ENCODE measurements around the gene MTMR1. TPM values are rescaled to one million over a fixed set of nuclear protein-coding genes. Genes with fewer than 3 reads are reported as not detected.

Gene MTMR1
- total RNA-seq, 1 donor, result 30.2 TPM

DNA sequence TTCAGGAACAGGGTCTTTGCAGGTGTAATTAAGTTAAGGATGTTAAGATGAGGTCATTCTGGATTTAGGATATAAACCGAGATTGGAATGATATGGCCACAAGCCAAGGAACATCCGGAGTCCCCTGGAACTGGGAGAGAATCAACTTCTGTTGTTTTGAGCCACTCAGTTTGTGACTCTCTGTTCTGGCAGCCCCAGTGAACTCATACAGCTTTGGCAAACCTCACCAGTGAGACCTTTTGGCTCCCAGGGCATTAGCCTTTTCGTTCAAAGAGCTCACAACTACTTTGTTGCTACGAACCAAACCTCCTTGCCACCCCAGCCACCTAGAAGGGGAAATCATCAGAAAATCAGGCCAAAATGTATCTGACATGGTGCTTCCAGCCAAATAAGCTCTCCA lies 80.4 kb downstream of the MTMR1 start:
- TF ChIP-seq, protein P1, sequence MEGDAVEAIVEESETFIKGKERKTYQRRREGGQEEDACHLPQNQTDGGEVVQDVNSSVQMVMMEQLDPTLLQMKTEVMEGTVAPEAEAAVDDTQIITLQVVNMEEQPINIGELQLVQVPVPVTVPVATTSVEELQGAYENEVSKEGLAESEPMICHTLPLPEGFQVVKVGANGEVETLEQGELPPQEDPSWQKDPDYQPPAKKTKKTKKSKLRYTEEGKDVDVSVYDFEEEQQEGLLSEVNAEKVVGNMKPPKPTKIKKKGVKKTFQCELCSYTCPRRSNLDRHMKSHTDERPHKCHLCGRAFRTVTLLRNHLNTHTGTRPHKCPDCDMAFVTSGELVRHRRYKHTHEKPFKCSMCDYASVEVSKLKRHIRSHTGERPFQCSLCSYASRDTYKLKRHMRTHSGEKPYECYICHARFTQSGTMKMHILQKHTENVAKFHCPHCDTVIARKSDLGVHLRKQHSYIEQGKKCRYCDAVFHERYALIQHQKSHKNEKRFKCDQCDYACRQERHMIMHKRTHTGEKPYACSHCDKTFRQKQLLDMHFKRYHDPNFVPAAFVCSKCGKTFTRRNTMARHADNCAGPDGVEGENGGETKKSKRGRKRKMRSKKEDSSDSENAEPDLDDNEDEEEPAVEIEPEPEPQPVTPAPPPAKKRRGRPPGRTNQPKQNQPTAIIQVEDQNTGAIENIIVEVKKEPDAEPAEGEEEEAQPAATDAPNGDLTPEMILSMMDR (IDR thresholded peaks at IDR 0.05; ENCODE audit: insufficient read depth, low read depth, low read length), result no peak

DNA sequence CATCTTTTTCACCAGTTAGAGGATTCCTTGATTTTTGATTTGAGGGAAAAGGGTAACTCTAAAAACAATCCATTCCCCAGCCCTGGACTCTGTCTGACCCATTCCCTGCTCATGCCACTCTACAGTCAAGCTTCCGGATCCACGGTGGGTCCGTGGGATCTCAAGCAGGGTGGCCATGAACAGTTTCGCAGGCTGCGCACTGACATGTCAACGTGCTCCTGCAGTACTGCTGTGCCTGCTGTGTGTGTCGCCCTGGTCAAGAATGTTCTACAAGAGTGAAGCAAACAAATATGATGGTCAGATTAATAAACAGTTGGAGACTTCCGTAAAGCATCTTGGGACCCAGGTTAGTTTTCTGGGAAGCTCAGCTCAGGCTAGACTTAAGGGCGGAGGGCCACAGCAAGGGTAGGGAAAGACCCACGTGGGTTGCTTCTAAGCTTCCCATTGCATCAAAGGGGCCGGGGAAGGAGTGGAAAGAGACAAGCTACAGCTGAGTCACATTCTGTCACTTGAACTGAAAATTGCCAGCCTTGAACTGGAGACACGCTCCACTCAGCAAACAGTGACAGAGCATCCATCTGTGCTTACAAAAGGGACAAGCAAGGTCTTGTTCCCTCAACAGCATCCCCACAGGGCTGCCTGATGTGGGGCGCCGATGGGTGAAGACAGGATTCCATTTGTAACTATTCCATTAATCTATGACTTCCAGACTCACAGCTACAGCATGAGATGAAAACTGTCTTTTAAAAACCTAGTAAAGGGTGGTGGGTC lies 81.8 kb downstream of the MTMR1 start:
- DNase-seq (ENCODE audit: low read depth), result no peak
- TF ChIP-seq, protein P1 (IDR thresholded peaks at IDR 0.05; ENCODE audit: insufficient read depth, low read depth, low read length), result no peak
- no peak overlapping the region for H3K4me3 ChIP-seq (ENCODE audit: low read depth, low read length)

More for the DNA sequence above, 80.4 kb downstream of the MTMR1 start:
- H3K4me3 ChIP-seq (ENCODE audit: low read depth, low read length), result no peak overlapping the region
- no peak for DNase-seq (ENCODE audit: low read depth)

DNA sequence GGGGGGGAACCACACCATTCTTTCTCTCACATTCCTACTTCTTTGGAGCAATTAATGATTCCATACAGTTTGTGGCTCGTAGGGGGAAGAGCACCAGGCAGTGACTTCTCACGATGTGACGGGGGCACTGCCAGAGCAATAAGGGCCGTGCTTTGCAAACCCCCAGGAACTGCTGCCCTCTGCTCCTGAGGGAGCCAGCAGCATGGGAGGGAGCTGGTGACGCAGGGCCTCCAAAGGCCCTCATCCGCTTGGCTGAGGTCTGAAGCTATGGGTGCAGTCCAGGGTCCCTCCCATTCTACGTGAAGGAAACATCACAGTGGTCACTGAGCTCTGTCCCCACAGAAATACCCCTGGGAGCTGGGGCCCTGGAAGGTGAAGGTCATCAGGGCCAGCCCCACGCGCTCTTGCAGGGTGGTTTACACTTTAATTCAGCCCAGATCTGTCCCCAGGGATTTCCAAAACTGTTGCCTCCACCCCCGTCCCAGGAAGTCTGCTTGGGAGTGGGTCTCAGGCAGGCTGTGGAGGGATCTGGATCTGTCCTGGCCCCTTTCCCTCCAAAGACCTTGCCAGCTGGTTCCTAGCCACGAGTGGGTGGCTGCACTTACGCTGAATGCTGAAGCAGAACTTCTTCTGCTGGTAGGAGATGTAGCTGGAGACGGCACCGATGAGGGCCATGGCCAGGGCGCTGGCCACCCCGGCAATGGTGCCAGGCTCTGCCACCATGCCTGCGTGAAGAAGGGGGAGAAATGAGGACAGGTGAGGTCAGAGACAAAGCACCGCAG lies 82.6 kb downstream of the MTMR1 start:
- H3K4me3 ChIP-seq (ENCODE audit: low read depth, low read length), result no peak overlapping the region
- TF ChIP-seq, protein P1 (IDR thresholded peaks at IDR 0.05; ENCODE audit: insufficient read depth, low read depth, low read length), result no peak
- no peak for DNase-seq (ENCODE audit: low read depth)

GRCh38 chrX:150777328-150777992 lies 84.3 kb downstream of the MTMR1 start:
- TF ChIP-seq, protein P1 (IDR thresholded peaks at IDR 0.05; ENCODE audit: insufficient read depth, low read depth, low read length), result no peak
- no peak for DNase-seq (ENCODE audit: low read depth)
- H3K4me3 ChIP-seq (ENCODE audit: low read depth, low read length), result no peak overlapping the region

DNA sequence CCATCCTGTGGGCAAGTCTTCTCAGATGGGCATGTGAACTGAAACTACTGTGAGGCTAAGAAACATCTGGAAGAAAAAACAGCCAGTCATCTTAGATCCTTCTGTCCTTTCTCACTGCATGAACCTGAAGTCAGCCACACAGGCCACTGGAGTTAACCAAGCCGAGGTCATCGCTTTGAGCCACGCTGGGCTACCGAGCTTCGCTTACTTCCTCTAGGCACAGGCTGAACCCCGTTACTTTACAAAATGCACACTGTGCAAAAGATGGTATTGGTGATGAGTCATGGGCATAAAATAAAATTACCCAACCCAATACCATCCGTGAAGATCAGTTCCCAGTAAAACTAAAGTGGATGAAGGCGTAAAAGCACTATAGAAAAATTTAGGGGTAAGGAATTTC lies 86.2 kb downstream of the MTMR1 start:
- DNase-seq (ENCODE audit: low read depth), result no peak
- TF ChIP-seq, protein P1 (IDR thresholded peaks at IDR 0.05; ENCODE audit: insufficient read depth, low read depth, low read length), result no peak

DNA sequence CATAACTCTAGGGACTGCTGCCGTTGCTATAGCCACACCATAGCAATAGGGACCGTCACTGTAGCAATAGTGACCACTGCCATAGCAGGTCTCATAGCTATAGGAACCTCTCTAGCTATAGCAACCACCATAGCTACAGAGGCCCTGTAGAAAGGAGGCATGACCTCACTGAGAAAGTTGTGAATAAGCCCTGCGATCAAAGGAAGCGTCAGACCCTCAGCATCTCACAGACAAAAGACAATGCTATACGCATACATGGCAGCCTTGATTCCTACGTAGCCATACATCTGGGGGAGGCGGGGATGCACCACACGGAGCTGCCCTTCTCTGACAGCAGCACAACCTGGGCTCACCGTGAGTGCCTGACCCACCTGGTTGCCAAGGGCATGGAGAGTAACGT lies 88.5 kb downstream of the MTMR1 start:
- TF ChIP-seq, protein P1 (IDR thresholded peaks at IDR 0.05; ENCODE audit: insufficient read depth, low read depth, low read length), result no peak
- H3K4me3 ChIP-seq (ENCODE audit: low read depth, low read length), result no peak overlapping the region
- no peak for DNase-seq (ENCODE audit: low read depth)

More for the DNA sequence above, 86.2 kb downstream of the MTMR1 start:
- H3K4me3 ChIP-seq (ENCODE audit: low read depth, low read length), result no peak overlapping the region
